SK-N-SH (cell line): ENCODE data around the gene FGD4. TPM values are rescaled to one million over a fixed set of nuclear protein-coding genes. Genes with fewer than 3 reads are reported as not detected.
"Not testable (repeated sequence)": the region's sequence is repeated elsewhere in the genome, so short reads cannot be mapped to it uniquely, and the experiment has no call there.

Experiments used
- CTCF ChIA-PET: fragments of 300-600, 350-600 bp; formaldehyde crosslinking; extraction: SDS; loops from one replicate; lab custom pipeline; 2021; lab: Yijun Ruan, JAX
- POLR2A ChIA-PET: fragments of 350-600 bp; sonication (Branson Sonifier 250); formaldehyde crosslinking; extraction: SDS; loops from one replicate; lab custom pipeline; 2020; ENCODE audit warnings: antibody characterized with exemption, inconsistent platforms; lab: Yijun Ruan, JAX
- DNase-seq: peaks from one replicate; pipeline ENCODE4 v3.0.0; 2012
- H2AFZ ChIP-seq: fragments of 200-600 bp; sonication (generic); 2 replicates; pipeline ENCODE4 v1.8.1; 2016; ENCODE audit warnings: antibody characterized with exemption, mild to moderate bottlenecking, low read depth
- H3F3A ChIP-seq: fragments of 200-600 bp; sonication (generic); replicated peaks from 2 replicates; pipeline ENCODE3; 2016; ENCODE audit warnings: antibody characterized with exemption, mild to moderate bottlenecking; ENCODE audit not compliant: insufficient read depth
- H3K27ac ChIP-seq, 2 experiments: fragments of 200-500 bp in 1 of 2; fragments of 200-600 bp in 1 of 2; sonication (Bioruptor generic) in 1 of 2; sonication (generic), shearing (Covaris generic) in 1 of 2; 2 replicates each; pipeline versions ENCODE4 v1.5.1 to v1.6.1; 2014 to 2016; ENCODE audit warnings: low read depth in 2 of 2, inconsistent platforms in 1 of 2, low read length in 1 of 2, mild to moderate bottlenecking in 1 of 2, mixed read lengths in 1 of 2
- H3K27me3 ChIP-seq: fragments of 200-600 bp; sonication (generic), shearing (Covaris generic); 2 replicates; pipeline ENCODE4 v1.6.1; 2016; ENCODE audit warnings: mixed run types; ENCODE audit not compliant: insufficient read depth
- H3K36me3 ChIP-seq, 2 experiments: fragments of 200-500 bp in 1 of 2; fragments of 200-600 bp in 1 of 2; sonication (Bioruptor generic) in 1 of 2; sonication (generic) in 1 of 2; replicated peaks in 1 of 2; 2 replicates each; pipeline versions ENCODE3 to v1.5.1; 2014 to 2016; ENCODE audit warnings: low read length in 1 of 2, mild to moderate bottlenecking in 1 of 2; ENCODE audit not compliant: insufficient read depth in 2 of 2, control insufficient read depth in 1 of 2
- H3K4me1 ChIP-seq, 2 experiments: fragments of 200-500 bp in 1 of 2; fragments of 200-600 bp in 1 of 2; sonication (Bioruptor generic) in 1 of 2; sonication (generic), shearing (Covaris generic) in 1 of 2; 2 replicates each; pipeline versions ENCODE4 v1.5.1 to v1.6.1; 2014 to 2016; ENCODE audit warnings: low read depth in 1 of 2, low read length in 1 of 2, mixed run types in 1 of 2; ENCODE audit not compliant: insufficient read depth in 2 of 2, control insufficient read depth in 1 of 2
- H3K4me2 ChIP-seq: fragments of 200-600 bp; sonication (generic), shearing (Covaris generic); 2 replicates; pipeline ENCODE4 v1.6.1; 2017; ENCODE audit warnings: mixed run types
- H3K4me3 ChIP-seq, 2 experiments: fragments of 200-500 bp in 1 of 2; fragments of 200-600 bp in 1 of 2; sonication (Bioruptor generic) in 1 of 2; sonication (generic), shearing (Covaris generic) in 1 of 2; 2 replicates each; pipeline versions ENCODE4 v1.5.1 to v1.8.1; 2014 to 2016; ENCODE audit warnings: low read depth in 2 of 2, inconsistent platforms in 1 of 2, low read length in 1 of 2, mild to moderate bottlenecking in 1 of 2, mixed read lengths in 1 of 2, moderate library complexity in 1 of 2
- H3K79me2 ChIP-seq: fragments of 200-600 bp; sonication (generic); 2 replicates; pipeline ENCODE4 v1.8.1; 2017; ENCODE audit warnings: mild to moderate bottlenecking; ENCODE audit not compliant: insufficient read depth
- H3K9ac ChIP-seq: fragments of 200-600 bp; sonication (generic); 2 replicates; pipeline ENCODE4 v1.6.1; 2017; ENCODE audit warnings: mixed run types
- H3K9me2 ChIP-seq: fragments of 200-600 bp; sonication (generic); 2 replicates; pipeline ENCODE4 v1.6.1; 2017; ENCODE audit warnings: mixed run types
- H3K9me3 ChIP-seq: fragments of 200-600 bp; sonication (generic); 2 replicates; pipeline ENCODE4 v1.6.1; 2017; ENCODE audit warnings: mixed run types, mild to moderate bottlenecking, moderate library complexity
- H4K20me1 ChIP-seq: fragments of 200-600 bp; sonication (generic); 2 replicates; pipeline ENCODE4 v1.6.1; 2017; ENCODE audit warnings: mild to moderate bottlenecking, mixed run types; ENCODE audit not compliant: insufficient read depth
- FOXJ3 ChIP-seq: sonication (generic); formaldehyde crosslinking; IDR thresholded peaks from 2 replicates; pipeline ENCODE4 v1.5.1; 2020; ENCODE audit warnings: mild to moderate bottlenecking, missing genetic modification reagents
- POLR2AphosphoS5 ChIP-seq: IDR thresholded peaks from 2 replicates; pipeline ENCODE4 v1.6.1; 2012; ENCODE audit warnings: low read depth, low read length
- TEAD4 ChIP-seq: IDR thresholded peaks from 2 replicates; pipeline ENCODE4 v1.4.0; 2012; ENCODE audit warnings: mild to moderate bottlenecking, borderline replicate concordance; ENCODE audit not compliant: insufficient read depth
- USF2 ChIP-seq: fragments of 150-350 bp; IDR thresholded peaks from 2 replicates; pipeline ENCODE4 v1.6.1; 2017; ENCODE audit warnings: antibody characterized with exemption, low read length, low read depth, borderline replicate concordance
- ZBTB33 ChIP-seq: IDR thresholded peaks from 2 replicates; pipeline ENCODE4 v1.4.0; 2012; ENCODE audit warnings: low read depth, borderline replicate concordance
- WGBS: methylation state at CpG from one replicate; pipeline ENCODE4 v1.1.6; 2017; ENCODE audit warnings: low lambda C conversion rate; 5-methylcytosine and 5-hydroxymethylcytosine counted together
- polyA plus RNA-seq, 3 experiments: library from polyadenylated mRNA; depleted of rRNA; stranded (reverse); fragments of >200 nt; gene quantifications; 2 replicates each; pipeline ENCODE4 v1.2.3, GENCODE V29; 2012

The FGD4 gene
- polyA plus RNA-seq, 1 of the 3 experiments (the other 2 are of a cell fraction), result 0.26 TPM

- TF ChIP-seq ZBTB33, result no peak
- TF ChIP-seq FOXJ3 (CRISPR knock-in tag), result no peak
- TF ChIP-seq POLR2AphosphoS5, result no peak
- TF ChIP-seq USF2, result no peak
- TF ChIP-seq TEAD4, result no peak
- ChIA-PET POLR2A (no interaction called here), CTCF (interaction anchor here (0.6 to 2.3 kb wide), 2 partner anchors 140 to 169 kb away, joined by 3 to 9 read pairs; no protein-coding TSS in a partner anchor)
- Histone ChIP-seq H3K4me3 (no peak overlapping the region), H3K4me1 (peaks cover 0 to 18% of the 10 kb centered on the region in 2 experiments; a peak in 3 of 4 replicates), H3K9me2 (no peaks in the 10 kb centered on the region), H3K27me3 (no peaks in the 10 kb centered on the region), H3K27ac (peak overlapping the region in 1 of 2 experiments; percentile 81; a peak in 2 of 4 replicates), H4K20me1 (no peaks in the 10 kb centered on the region), H3K79me2 (peaks cover 19% of the 10 kb centered on the region; the same call in 1 of the 2 replicates), H2AFZ (no peak overlapping the region), H3K9me3 (no peaks in the 10 kb centered on the region), H3K9ac (no peak overlapping the region), H3K36me3 (no peaks in the 10 kb centered on the region), H3F3A (peaks cover 29% of the 10 kb centered on the region), H3K4me2 (0 out of 2 replicates have a peak overlapping the region, but pooled peaks have one; percentile 76)
- no peak for DNase-seq
Observed at GRCh38 chr12:32532951-32533350, 133.6 kb downstream of the FGD4 start.

GRCh38 chr12:32533506-32533905 lies 134.1 kb downstream of the FGD4 start:
- H2AFZ ChIP-seq, result peak overlapping the region; percentile 57; the same call in 1 of the 2 replicates
- H3K4me1 ChIP-seq, result peaks cover 0 to 18% of the 10 kb centered on the region in 2 experiments; a peak in 3 of 4 replicates
- H3K36me3 ChIP-seq, H3K9me2 ChIP-seq, H3K9me3 ChIP-seq, DNase-seq, H4K20me1 ChIP-seq, POLR2A ChIA-PET, H3K4me3 ChIP-seq, H3K9ac ChIP-seq, H3K27me3 ChIP-seq: not testable (repeated sequence)
- H3K27ac ChIP-seq, result peak overlapping the region in 1 of 2 experiments; percentile 81; a peak in 2 of 4 replicates
- peak overlapping the region; percentile 76; the same call in 1 of the 2 replicates for H3K4me2 ChIP-seq
- WGBS, result 84% methylated on average over 10 of the region's 10 CpGs
- H3K79me2 ChIP-seq, result peaks cover 23% of the 10 kb centered on the region; the same call in 1 of the 2 replicates
- CTCF ChIA-PET, result interaction anchor here (1.5 to 2.3 kb wide), 3 partner anchors 11 to 139 kb away, joined by 4 to 9 read pairs (median 4); no protein-coding TSS in a partner anchor
- peaks cover 29% of the 10 kb centered on the region for H3F3A ChIP-seq
